HG02763 (cell line): ENCODE results near the gene OVOL3.
"Not testable (repeated sequence)": the region's sequence is repeated elsewhere in the genome, so short reads cannot be mapped to it uniquely, and the experiment has no call there.

Experiments used
- ATAC-seq: cut with Tn5 transposase; IDR thresholded peaks from one replicate; pipeline ENCODE4 v1.9.1; 2021; ENCODE audit warnings: mild to moderate bottlenecking, moderate library complexity; ENCODE audit not compliant: unreplicated experiment

The OVOL3 gene

GRCh38 chr19:36110487-36111199 lies at the start of gene OVOL3:
Gene OVOL3, plus strand, starts transcription at chr19:36111143. Its CDS starts 60 bp downstream, at chr19:36111203.
- ATAC-seq, result no peak

GRCh38 chr19:36061367-36061766 lies 49.6 kb upstream of the OVOL3 start:
- no peak for ATAC-seq

- no peak for ATAC-seq
These were observed 46.1 kb upstream of the OVOL3 start for GRCh38 chr19:36064826-36065225.

- no peak for ATAC-seq
These were observed 43.3 kb upstream of the OVOL3 start for GRCh38 chr19:36067681-36068080.

- not testable (repeated sequence) for ATAC-seq
These were observed 42.0 kb upstream of the OVOL3 start for GRCh38 chr19:36068810-36069499.

GRCh38 chr19:36072081-36072480 lies 38.9 kb upstream of the OVOL3 start:
- no peak for ATAC-seq

GRCh38 chr19:36073121-36073876 lies 37.6 kb upstream of the OVOL3 start:
- no peak for ATAC-seq

- no peak for ATAC-seq
These were observed 31.5 kb upstream of the OVOL3 start for GRCh38 chr19:36079389-36079945.

GRCh38 chr19:36081385-36081784 lies 29.6 kb upstream of the OVOL3 start:
- ATAC-seq, result no peak

- no peak for ATAC-seq
These were observed 29.0 kb upstream of the OVOL3 start for GRCh38 chr19:36081894-36082293.

- no peak for ATAC-seq
These were observed 28.0 kb upstream of the OVOL3 start for GRCh38 chr19:36082916-36083315.

GRCh38 chr19:36084231-36085009 lies 26.5 kb upstream of the OVOL3 start:
- ATAC-seq, result no peak

GRCh38 chr19:36086326-36086725 lies 24.6 kb upstream of the OVOL3 start:
- no peak for ATAC-seq

- no peak for ATAC-seq
These were observed 21.1 kb upstream of the OVOL3 start for GRCh38 chr19:36089847-36090246.

- no peak for ATAC-seq
These were observed 19.8 kb upstream of the OVOL3 start for GRCh38 chr19:36090910-36091695.

GRCh38 chr19:36092566-36092965 lies 18.4 kb upstream of the OVOL3 start:
- no peak for ATAC-seq

GRCh38 chr19:36093146-36093662 lies 17.7 kb upstream of the OVOL3 start:
- ATAC-seq, result no peak

- no peak for ATAC-seq
These were observed 17.3 kb upstream of the OVOL3 start for GRCh38 chr19:36093687-36094086.

- no peak for ATAC-seq
These were observed 13.9 kb upstream of the OVOL3 start for GRCh38 chr19:36097036-36097435.
